Nucleus accumbens (tissue), 56 donors: ENCODE data around the gene ZNF275.
"Not testable (repeated sequence)": the region's sequence is repeated elsewhere in the genome, so short reads cannot be mapped to it uniquely, and the experiment has no call there.

ENCODE experiments used
- DNase-seq, 56 donors: peaks; one replicate each; lab custom pipeline; 2025; lab: John Stamatoyannopoulos, UW

ZNF275 gene

DNA sequence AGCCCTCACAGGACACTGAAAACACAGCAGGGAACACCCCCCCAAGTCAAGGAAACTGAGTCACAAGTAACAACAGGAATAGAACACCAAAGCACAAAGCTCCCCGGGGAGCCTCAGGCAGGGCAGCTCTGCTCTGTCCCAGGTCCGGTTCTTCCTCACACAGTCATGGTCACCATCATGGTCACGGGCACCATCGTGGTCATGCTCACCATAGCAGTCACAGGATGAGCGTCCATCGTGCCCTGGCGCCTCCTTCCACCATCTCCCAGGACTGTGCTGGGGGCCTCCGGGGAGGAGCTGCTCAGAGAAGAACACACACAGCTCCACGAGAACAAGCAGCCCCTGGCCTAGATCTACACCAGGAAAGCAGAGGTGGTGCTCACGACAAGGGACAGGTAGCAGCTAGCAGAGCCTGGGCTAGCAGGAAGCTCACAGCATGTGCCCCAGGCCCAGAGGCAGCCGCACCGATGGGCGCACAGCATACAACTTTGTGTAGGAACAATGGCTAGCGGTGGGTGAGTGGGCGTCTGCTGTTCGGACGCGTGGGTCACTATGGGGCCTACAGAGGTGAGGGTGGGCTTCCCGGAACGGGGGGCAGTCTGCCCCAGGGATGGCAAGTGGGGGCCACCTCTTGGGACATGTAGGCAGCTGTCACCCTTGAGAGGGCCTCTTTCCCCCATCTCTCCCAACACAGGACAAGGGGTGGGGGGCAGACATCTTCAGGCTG, 15.8 kb upstream of the ZNF275 start:
- no peak for DNase-seq

DNA sequence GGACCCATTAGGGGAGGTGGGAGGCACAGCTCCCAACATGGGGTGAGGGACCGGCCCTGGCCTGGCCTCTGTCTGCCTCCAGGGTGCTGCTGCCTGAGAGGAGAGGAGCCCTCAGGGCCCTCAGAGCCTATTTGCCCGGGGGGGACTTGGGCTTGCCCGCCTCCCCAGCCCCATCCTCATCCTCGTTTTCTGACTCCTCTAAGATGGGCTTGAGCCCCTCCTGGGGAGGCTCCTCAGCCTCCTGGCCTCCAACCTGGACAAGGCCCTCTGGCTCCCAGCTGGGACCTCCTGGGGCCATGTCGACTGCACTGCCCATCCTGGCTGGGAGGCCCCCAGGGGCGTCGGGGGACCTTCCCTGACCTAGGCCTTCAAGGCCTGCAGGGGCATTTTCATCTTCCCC, 15.1 kb upstream of the ZNF275 start:
- no peak for DNase-seq

- no peak for DNase-seq
These were observed 14.5 kb upstream of the ZNF275 start for GRCh38 chrX:153319295-153320046.

- not testable (repeated sequence) for DNase-seq
These were observed 13.9 kb upstream of the ZNF275 start for GRCh38 chrX:153320047-153320443.

GRCh38 chrX:153320555-153321184, 13.3 kb upstream of the ZNF275 start:
- DNase-seq = no peak

- peak in 8 of 56 donors; percentile 3 to 22 (median 15) for DNase-seq
These were observed 12.4 kb upstream of the ZNF275 start, which contains the start of gene PNMA6F for GRCh38 chrX:153321381-153322124. Gene PNMA6F, minus strand, starts transcription at chrX:153321767. Its CDS starts 1,093 bp downstream, at chrX:153320674.

- DNase-seq = no peak
These were observed 6.4 kb upstream of the ZNF275 start for GRCh38 chrX:153327561-153327960.

DNA sequence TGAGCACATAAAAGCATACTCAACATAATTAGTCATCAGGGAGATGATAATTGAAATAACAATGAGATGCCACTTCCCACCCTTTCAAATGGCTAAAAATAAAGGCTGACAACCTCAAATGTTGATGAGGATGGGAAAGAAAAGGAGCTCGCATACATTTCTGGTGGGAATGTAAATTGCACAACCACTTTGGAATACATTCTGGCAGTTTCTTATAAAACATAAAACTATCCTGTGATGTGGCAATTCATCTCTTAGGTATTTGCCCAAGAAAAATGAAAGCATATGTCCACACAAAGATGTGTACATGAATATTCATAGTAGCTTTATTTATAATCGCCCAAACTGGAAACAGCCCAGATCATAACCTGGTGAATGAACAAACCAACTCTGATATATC, 687 bp upstream of the ZNF275 start:
- DNase-seq = no peak

- DNase-seq = no peak
These were observed 822 bp downstream of the ZNF275 start for GRCh38 chrX:153334654-153335295.

DNA sequence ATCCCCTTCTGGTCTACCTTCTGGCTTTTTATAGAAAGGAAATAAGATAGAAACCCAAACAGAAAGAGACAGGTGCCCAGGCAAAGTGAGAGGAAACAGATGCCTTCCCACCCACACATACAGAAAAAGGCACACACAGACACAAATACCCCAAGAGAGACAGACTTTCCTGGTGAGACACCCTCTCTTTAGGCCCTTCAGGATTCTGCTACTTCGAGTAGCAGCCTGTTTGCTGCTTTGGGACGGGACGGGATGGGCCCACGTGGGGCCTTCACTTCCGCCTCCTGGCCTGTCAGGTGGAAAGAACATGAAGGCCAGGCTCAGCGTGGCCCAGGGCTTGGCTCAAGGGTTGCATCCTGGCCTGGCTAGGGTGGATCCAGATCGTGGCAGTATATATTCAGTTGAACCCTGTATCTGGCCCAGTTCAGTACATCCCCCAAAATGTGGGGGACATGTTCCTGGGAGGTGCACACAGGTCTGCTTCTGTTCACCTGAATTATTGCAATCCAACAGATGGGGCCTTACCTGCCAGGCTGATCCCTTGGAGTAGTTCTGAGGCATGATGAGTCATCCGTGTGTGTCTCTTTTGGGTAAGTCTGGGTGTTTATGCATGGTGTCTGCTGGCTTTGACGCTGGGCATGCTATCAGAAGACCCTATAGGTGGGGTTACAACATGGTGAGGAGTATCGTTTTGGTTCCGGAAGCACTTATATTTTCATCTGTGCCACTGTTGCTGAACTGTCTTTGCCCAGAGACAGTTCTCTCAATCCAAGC, 2.4 kb downstream of the ZNF275 start:
- DNase-seq = no peak

- no peak for DNase-seq
These were observed 3.0 kb downstream of the ZNF275 start for GRCh38 chrX:153336988-153337387.

DNA sequence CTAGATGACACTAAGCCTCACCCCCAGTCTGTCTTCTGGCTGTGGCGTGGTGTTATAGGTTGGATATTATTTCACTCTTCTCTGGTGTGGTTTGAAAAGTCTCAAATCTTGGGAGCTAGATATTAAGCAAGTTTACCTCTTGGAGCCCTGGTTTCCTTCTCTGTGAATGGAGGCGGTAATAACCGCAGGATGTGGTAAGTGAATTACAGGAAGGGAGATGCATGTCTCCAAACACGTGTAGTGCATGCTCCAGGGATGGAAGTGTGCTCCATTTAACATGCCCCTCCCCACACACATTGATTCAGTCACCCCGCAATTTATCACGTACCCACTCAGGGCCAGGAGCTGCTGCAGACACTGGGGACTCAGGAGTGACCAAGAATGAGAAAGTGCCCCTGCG, 4.9 kb downstream of the ZNF275 start:
- no peak for DNase-seq

GRCh38 chrX:153339662-153340061, 5.7 kb downstream of the ZNF275 start:
- no peak for DNase-seq

DNA sequence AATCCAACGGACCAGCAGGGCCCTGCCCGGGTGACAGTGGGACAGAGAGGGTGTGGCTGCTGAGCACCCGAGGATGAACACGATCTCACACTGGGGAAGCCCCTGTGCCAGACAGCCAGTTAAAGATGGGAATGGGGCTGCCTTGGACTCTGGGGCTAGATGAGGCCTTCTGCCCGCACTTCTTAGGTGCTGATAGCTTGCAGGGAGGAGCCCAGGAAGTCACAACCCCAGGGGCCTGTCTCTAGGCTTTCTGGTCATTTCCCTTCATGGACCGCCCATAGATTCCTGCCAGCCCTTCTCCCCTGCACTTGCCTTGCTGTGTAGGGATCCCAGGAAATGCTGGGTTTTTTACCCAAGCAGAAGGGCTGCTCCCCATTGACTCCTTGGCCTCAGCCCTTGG, 6.2 kb downstream of the ZNF275 start:
- no peak for DNase-seq

DNA sequence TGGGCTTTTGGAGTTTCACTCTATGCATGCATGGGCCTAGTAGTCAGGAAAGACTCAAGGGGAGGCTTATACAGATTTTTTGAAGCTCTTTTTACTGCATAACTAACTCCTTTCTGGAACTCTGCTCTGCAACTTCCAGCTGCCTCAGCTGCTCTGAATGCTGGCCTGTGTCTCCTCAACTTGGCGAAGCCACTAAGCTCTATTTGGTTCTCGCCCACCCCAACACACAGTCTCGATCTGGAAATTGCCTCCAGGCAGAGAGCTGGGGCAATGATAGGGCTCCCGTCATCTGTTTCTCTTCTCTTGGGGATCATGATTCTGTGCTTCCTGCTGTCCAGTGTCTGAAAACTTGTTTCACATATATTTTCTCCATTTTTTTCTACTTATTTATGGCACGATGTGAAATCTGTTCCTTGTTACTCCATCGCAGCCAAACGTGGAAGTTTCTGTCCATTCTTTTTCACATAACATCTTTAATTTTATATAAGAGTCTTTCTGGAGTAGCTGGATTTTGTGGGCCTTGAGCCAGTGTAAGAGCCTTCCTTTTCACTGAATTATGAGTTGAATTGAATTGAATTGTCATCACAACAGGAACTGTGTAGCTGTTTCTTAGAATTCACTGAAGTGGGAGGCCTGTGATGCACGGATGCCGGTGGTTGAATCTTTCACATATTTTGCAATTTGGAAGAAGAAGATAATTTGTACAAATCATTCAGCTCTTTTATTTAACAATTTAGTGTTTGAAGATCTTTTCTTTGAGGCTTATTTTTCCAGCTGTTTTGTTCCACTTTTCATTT, 9.0 kb downstream of the ZNF275 start:
- DNase-seq = peak in 2 of 56 donors; percentile 5 to 6

DNA sequence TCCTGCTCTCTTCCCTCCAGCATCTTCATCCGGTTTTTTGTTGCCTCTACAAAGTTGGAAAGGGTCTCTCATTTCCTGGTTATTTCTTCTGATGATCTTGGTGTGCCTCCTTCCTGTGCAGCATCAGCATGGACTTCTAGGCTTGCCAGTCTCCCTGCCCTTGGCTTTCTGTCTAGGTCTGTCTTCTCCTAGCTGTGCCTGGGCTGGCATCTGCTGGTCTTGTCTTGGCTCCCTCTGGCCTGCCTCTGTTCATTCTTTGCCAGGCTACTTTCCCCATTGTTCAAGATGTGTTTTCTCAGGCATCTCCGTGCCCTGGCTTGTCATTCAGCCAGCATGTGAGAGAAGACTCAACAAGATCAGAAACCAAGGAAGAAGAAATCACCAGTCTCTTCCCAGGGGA, 9.7 kb downstream of the ZNF275 start:
- DNase-seq = no peak

- DNase-seq = no peak
These were observed 13.6 kb downstream of the ZNF275 start for GRCh38 chrX:153347530-153347929.

DNA sequence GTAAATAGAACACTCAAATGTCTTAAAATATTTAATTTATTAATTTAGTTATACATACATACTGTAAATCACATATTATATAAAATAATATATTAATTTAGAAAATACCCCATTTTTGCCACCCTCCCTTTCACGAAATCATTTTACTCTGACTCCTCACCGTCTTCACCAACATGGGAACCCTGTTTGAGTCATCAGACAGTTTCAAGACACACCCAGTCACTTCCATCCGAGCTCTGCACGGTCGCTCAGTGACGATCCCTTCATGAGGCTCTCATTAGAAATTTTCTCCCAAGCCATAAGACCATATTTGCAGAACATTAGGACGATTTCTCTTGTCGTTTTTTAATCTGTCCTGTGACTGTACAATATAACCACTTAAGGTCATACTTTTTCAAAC, 14.5 kb downstream of the ZNF275 start:
- no peak for DNase-seq

DNA sequence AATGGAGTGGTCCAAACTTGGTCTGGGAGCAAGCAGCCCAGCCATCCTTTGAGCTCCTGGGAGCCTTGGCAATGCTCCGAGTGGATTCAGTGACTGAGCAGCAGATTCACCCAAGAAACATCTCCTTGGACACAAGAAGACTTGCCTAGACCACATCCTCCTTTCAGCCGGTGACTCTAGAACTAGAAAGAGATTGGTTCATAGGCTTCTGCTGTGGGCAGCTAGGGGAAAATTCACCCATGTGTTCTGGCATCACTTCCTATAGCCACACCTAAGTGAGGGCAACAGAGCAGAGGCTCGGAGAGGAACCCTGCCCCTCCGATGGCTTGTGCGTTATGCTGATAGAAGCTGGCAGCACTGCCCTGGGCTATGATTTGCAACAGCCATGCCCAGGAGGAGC, 16.0 kb downstream of the ZNF275 start:
- DNase-seq = no peak
